ENCODE measurements around the gene USP37.

USP37 gene

DNA sequence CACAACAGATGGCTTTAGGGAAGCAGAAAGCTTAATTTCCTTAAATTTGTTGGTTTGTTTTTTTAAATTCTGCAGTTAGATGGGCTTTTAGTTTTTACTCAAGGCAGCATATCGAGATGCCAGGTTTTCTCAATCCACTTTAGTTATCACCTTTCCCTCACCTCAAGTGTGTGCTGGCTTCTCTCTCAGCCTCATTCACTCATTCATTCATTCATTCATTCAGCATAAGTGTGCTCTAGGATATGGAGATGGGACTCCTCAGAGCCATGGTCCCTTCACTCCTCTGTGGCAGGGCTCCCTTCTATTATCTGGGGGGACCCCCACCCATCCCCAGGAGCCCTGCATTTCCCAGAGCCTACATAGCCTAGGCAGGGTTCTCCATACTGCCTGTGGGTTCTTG is 130.2 kb downstream of the USP37 start:
- TF ChIP-seq SIN3A (IDR thresholded peaks at IDR 0.05; ENCODE audit: borderline replicate concordance, insufficient read depth, low read length) (no peak), POLR2AphosphoS5 (IDR thresholded peaks at IDR 0.05; ENCODE audit: low read depth, low read length) (no peak), FOXP2 (optimal IDR thresholded peaks at IDR 0.05; ENCODE audit: borderline replicate concordance, extremely low read depth, extremely low read length, insufficient read depth) (no peak), TAF1 (IDR thresholded peaks at IDR 0.05; ENCODE audit: borderline replicate concordance, insufficient read depth, low read length) (no peak)
- TF ChIP-seq, protein P1, sequence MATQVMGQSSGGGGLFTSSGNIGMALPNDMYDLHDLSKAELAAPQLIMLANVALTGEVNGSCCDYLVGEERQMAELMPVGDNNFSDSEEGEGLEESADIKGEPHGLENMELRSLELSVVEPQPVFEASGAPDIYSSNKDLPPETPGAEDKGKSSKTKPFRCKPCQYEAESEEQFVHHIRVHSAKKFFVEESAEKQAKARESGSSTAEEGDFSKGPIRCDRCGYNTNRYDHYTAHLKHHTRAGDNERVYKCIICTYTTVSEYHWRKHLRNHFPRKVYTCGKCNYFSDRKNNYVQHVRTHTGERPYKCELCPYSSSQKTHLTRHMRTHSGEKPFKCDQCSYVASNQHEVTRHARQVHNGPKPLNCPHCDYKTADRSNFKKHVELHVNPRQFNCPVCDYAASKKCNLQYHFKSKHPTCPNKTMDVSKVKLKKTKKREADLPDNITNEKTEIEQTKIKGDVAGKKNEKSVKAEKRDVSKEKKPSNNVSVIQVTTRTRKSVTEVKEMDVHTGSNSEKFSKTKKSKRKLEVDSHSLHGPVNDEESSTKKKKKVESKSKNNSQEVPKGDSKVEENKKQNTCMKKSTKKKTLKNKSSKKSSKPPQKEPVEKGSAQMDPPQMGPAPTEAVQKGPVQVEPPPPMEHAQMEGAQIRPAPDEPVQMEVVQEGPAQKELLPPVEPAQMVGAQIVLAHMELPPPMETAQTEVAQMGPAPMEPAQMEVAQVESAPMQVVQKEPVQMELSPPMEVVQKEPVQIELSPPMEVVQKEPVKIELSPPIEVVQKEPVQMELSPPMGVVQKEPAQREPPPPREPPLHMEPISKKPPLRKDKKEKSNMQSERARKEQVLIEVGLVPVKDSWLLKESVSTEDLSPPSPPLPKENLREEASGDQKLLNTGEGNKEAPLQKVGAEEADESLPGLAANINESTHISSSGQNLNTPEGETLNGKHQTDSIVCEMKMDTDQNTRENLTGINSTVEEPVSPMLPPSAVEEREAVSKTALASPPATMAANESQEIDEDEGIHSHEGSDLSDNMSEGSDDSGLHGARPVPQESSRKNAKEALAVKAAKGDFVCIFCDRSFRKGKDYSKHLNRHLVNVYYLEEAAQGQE (IDR thresholded peaks at IDR 0.05; ENCODE audit: insufficient read depth in 1 of 2, low read depth in 2 of 2, low read length in 2 of 2) = no peak

DNA sequence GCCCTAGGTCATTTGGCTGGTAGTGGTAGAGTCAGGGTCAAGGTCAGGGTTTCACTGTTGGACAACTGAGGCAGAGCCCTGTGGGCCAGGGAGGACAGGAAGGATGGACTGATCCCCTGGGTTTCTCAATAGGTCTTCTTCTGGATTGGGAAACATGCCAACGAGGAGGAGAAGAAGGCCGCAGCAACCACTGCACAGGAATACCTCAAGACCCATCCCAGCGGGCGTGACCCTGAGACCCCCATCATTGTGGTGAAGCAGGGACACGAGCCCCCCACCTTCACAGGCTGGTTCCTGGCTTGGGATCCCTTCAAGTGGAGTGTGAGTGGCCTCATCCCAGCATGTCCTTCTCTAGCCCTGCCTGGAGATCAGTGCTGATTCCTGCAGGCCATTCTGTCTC is 131.2 kb downstream of the USP37 start:
- TF ChIP-seq POLR2AphosphoS5 (IDR thresholded peaks at IDR 0.05; ENCODE audit: low read depth, low read length) = no peak

DNA sequence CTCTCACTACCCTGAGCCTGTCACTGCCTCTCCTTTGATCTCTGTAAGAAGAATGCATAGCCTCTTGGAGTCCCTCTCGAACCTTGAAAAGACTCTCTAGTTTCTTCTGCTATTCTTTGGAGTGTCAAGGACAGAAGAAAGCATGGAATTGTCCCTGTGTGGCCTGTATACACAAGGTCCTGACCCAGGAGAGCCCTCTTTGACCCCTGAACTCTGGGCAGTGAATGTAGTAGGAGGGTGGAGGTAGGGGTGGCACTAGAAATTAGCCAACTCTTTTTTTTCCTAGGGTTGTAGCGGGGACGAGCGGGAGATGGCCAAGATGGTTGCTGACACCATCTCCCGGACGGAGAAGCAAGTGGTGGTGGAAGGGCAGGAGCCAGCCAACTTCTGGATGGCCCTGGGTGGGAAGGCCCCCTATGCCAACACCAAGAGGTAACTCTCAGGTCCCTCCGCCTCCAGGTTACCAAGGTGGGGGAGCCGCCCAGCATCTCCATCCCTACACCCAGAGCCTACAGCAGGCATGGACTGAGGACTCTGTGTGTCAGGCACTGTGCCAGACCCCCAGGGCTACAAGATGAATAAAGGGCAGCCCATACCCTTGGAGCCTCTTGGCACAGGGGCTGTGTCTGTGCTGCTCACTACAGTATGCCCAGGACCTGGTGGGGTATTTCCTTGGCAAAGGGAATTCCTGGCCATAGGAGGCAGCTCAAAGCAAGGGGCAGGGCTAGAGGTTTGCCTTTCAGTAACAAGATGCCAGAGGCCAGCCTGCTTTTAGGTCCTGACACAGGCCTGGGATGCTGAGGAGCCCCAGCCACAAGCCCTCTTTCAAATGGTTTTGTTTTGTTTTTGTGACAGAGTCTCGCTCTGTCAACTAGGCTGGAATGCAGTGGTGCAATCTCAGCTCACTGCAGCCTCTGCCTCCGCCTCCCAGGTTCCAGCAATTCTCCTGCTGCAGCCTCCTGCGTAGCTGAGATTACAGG is 132.9 kb downstream of the USP37 start:
- no peak for TF ChIP-seq FOXP2 (optimal IDR thresholded peaks at IDR 0.05; ENCODE audit: borderline replicate concordance, extremely low read depth, extremely low read length, insufficient read depth)
- TF ChIP-seq, protein P1 (IDR thresholded peaks at IDR 0.05; ENCODE audit: insufficient read depth in 1 of 2, low read depth in 2 of 2, low read length in 2 of 2) = no peak
- no peak for TF ChIP-seq POLR2AphosphoS5 (IDR thresholded peaks at IDR 0.05; ENCODE audit: low read depth, low read length)
- no peak for TF ChIP-seq SIN3A (IDR thresholded peaks at IDR 0.05; ENCODE audit: borderline replicate concordance, insufficient read depth, low read length)
- TF ChIP-seq TAF1 (IDR thresholded peaks at IDR 0.05; ENCODE audit: borderline replicate concordance, insufficient read depth, low read length) = no peak

DNA sequence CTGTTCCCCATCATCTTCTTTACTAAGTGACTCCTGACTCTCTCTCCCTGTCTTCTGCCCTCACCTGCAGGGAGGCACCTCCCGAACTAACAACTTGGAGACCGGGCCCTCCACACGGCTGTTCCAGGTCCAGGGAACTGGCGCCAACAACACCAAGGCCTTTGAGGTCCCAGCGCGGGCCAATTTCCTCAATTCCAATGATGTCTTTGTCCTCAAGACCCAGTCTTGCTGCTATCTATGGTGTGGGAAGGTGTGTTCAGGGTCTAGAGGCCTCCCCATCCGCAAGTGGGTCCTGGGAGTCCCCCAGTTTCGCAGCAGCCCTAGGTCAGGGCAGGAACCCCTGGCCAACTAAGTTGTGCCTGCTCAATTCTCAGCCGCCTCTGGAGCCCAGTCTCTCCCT is 133.7 kb downstream of the USP37 start:
- TF ChIP-seq FOXP2 (optimal IDR thresholded peaks at IDR 0.05; ENCODE audit: borderline replicate concordance, extremely low read depth, extremely low read length, insufficient read depth) (no peak), SIN3A (IDR thresholded peaks at IDR 0.05; ENCODE audit: borderline replicate concordance, insufficient read depth, low read length) (no peak), TAF1 (IDR thresholded peaks at IDR 0.05; ENCODE audit: borderline replicate concordance, insufficient read depth, low read length) (no peak), POLR2AphosphoS5 (IDR thresholded peaks at IDR 0.05; ENCODE audit: low read depth, low read length) (no peak)
- TF ChIP-seq, protein P1 (IDR thresholded peaks at IDR 0.05; ENCODE audit: insufficient read depth in 1 of 2, low read depth in 2 of 2, low read length in 2 of 2) = no peak

DNA sequence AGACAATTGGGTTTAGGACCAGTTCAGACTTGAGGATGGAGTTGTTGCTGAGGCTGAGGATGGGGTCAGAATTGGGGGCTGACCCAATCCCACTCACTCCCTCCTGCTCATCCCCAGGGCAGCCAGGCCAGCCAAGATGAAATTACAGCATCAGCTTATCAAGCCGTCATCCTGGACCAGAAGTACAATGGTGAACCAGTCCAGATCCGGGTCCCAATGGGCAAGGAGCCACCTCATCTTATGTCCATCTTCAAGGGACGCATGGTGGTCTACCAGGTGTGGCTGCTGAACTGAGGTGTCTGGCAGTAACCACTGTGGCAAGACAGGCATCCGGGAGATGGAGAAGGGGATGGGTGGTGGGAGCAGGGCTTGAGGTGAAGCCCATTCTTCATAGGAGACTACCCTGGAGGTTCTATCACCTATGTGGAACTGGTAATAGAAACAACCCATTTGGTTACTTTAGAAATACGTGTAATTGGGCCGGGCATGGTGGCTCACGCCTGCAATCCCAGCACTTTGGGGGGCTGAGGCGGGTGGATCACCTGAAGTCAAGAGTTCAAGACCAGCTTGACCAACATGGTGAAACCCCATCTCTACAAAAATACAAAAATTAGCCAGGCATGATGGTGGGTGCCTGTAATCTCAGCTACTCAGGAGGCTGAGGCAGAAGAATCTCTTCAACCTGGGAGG is 135.3 kb downstream of the USP37 start:
- TF ChIP-seq, protein P1 (IDR thresholded peaks at IDR 0.05; ENCODE audit: insufficient read depth in 1 of 2, low read depth in 2 of 2, low read length in 2 of 2) = no peak
- TF ChIP-seq POLR2AphosphoS5 (IDR thresholded peaks at IDR 0.05; ENCODE audit: low read depth, low read length) (no peak), SIN3A (IDR thresholded peaks at IDR 0.05; ENCODE audit: borderline replicate concordance, insufficient read depth, low read length) (no peak), TAF1 (IDR thresholded peaks at IDR 0.05; ENCODE audit: borderline replicate concordance, insufficient read depth, low read length) (no peak), FOXP2 (optimal IDR thresholded peaks at IDR 0.05; ENCODE audit: borderline replicate concordance, extremely low read depth, extremely low read length, insufficient read depth) (no peak)

Data from PFSK-1 (cell line).